K562 (cell line): ENCODE data around the gene C5orf52. TPM values are rescaled to one million over a fixed set of nuclear protein-coding genes. Genes with fewer than 3 reads are reported as not detected.
A peak's percentile ranks its signal among the peaks of the same experiment; 100 is the strongest.

Experiments
- ARID2 ChIP-seq: fragments of 450-650 bp; IDR thresholded peaks from 2 replicates; pipeline ENCODE4 v1.6.1; 2017; ENCODE audit warnings: antibody characterized with exemption, mild to moderate bottlenecking
- ATF7 ChIP-seq: fragments of 450-650 bp; IDR thresholded peaks from 2 replicates; pipeline ENCODE4 v1.7.1; 2014; ENCODE audit warnings: mild to moderate bottlenecking, moderate library complexity
- CBFA2T3 ChIP-seq: fragments of 450-650 bp; IDR thresholded peaks from 2 replicates; pipeline ENCODE4 v1.6.1; 2017
- CEBPZ ChIP-seq: fragments of 150-350 bp; IDR thresholded peaks from 2 replicates; pipeline ENCODE4 v1.6.1; 2014; ENCODE audit warnings: low read depth, mild to moderate bottlenecking, low read length, borderline replicate concordance
- ELF4 ChIP-seq: fragments of 450-650 bp; formaldehyde crosslinking; IDR thresholded peaks from 2 replicates; pipeline ENCODE4 v1.4.0; 2022; ENCODE audit warnings: missing genetic modification characterization
- FOSL1 ChIP-seq: fragments of 200-800 bp; sonication (Bioruptor generic); conservative IDR thresholded peaks from 2 replicates; pipeline ENCODE4 v1.6.1; 2016; ENCODE audit warnings: missing genetic modification characterization, missing compliant biosample characterization
- JUNB ChIP-seq: fragments of 450-650 bp; formaldehyde crosslinking; conservative IDR thresholded peaks from 2 replicates; pipeline ENCODE4 v1.4.0; 2020; ENCODE audit warnings: mild to moderate bottlenecking
- LCOR ChIP-seq: sonication (generic); formaldehyde crosslinking; IDR thresholded peaks from 2 replicates; pipeline ENCODE4 v1.8.0; 2022; ENCODE audit warnings: mild to moderate bottlenecking, missing genetic modification reagents
- MEIS2 ChIP-seq: fragments of 450-650 bp; IDR thresholded peaks from 2 replicates; pipeline ENCODE4 v1.6.1; 2014; ENCODE audit warnings: mild to moderate bottlenecking; ENCODE audit not compliant: partially characterized antibody
- MTA2 ChIP-seq: fragments of 450-650 bp; IDR thresholded peaks from 2 replicates; pipeline ENCODE4 v1.6.1; 2016; ENCODE audit warnings: low read depth
- PCBP1 ChIP-seq: fragments of 200-400 bp; formaldehyde crosslinking; IDR thresholded peaks from 2 replicates; pipeline ENCODE4 v1.6.1; 2018; ENCODE audit warnings: mild to moderate bottlenecking, low read depth, low read length; ENCODE audit not compliant: poor library complexity, severe bottlenecking
- SMAD2 ChIP-seq: fragments of 150-350 bp; IDR thresholded peaks from 2 replicates; pipeline ENCODE4 v1.6.1; 2014; ENCODE audit warnings: low read depth, mild to moderate bottlenecking, low read length
- TCF3 ChIP-seq: sonication (generic); formaldehyde crosslinking; IDR thresholded peaks from 2 replicates; pipeline ENCODE4 v1.4.0; 2020; ENCODE audit warnings: mild to moderate bottlenecking, missing genetic modification reagents
- ZNF431 ChIP-seq: sonication (generic); formaldehyde crosslinking; IDR thresholded peaks from 2 replicates; pipeline ENCODE4 v1.8.0; 2022; ENCODE audit warnings: mild to moderate bottlenecking, missing genetic modification reagents
- polyA plus RNA-seq, 8 experiments: library from polyadenylated mRNA; depleted of rRNA in 4 of 8; stranded (reverse) in 5 of 8; unstranded in 3 of 8; fragments of >200 nt; fragmentation: Nextera tagmentation in 2 of 8; fragmentation: Illumina TruSeq in 1 of 8; extraction: Ambion mirVana in 2 of 8; extraction: Trizol in 1 of 8; gene quantifications; 2 replicates each; pipeline versions ENCODE4 v1.2.1 to v1.2.3, GENCODE V29; 2011 to 2014; ENCODE audit warnings: inconsistent platforms in 1 of 8, missing spikeins in 1 of 8
- total RNA-seq, 7 experiments: library from RNA; depleted of rRNA in 6 of 7; stranded (reverse); fragments of >200 nt in 6 of 7; fragmentation: Illumina TruSeq in 2 of 7; extraction: Trizol in 2 of 7; gene quantifications; 2 replicates each; pipeline versions ENCODE4 v1.2.1 to v1.2.3, GENCODE V29; 2011 to 2021; ENCODE audit warnings: low replicate concordance in 1 of 7
- TF ChIP-seq, protein P1 (sequence below), 2 experiments: IDR thresholded peaks in 1 of 2; conservative IDR thresholded peaks in 1 of 2; 2 replicates each; pipeline ENCODE4 v1.6.1; 2016; ENCODE audit warnings: low read depth in 2 of 2, mild to moderate bottlenecking in 1 of 2, missing compliant biosample characterization in 1 of 2, missing genetic modification characterization in 1 of 2, moderate library complexity in 1 of 2
- TF ChIP-seq, protein P2 (sequence below): fragments of 450-650 bp; IDR thresholded peaks from 2 replicates; pipeline ENCODE4 v1.6.1; 2016; ENCODE audit warnings: low read depth

C5orf52 gene
- total and polyA plus RNA-seq, 9 of the 15 experiments (the other 6 are each of a cell fraction or from before 2014, with no cell fraction given) = not detected

DNA sequence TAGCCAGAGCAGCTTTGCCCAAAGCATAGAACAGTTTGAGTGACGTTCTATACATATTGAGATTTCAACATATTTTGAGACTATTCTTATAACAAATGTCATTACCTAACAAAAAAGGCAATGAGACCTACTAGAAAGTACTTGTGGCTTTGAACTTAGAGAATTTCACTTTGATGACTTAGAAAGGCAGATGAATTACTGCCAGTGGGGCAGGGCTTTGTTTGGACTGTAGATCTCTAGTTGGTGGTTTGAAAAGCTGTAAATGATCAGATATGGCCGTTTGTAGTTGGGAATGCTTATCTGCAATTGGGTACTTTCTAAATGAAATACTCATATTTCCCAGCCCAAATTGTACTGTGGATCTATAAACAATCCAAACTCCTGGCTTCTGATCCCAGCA lies 47.2 kb upstream of the C5orf52 start (continued):
- TF ChIP-seq FOSL1 (tag) = peak; percentile 32; the same call in 1 of the 2 replicates
- TF ChIP-seq JUNB (CRISPR knock-in tag) = no peak
- no peak for TF ChIP-seq PCBP1
- TF ChIP-seq MTA2 = no peak
- no peak for TF ChIP-seq TCF3 (CRISPR knock-in tag)
- no peak for TF ChIP-seq CEBPZ
- no peak for TF ChIP-seq LCOR
- TF ChIP-seq, protein P1, sequence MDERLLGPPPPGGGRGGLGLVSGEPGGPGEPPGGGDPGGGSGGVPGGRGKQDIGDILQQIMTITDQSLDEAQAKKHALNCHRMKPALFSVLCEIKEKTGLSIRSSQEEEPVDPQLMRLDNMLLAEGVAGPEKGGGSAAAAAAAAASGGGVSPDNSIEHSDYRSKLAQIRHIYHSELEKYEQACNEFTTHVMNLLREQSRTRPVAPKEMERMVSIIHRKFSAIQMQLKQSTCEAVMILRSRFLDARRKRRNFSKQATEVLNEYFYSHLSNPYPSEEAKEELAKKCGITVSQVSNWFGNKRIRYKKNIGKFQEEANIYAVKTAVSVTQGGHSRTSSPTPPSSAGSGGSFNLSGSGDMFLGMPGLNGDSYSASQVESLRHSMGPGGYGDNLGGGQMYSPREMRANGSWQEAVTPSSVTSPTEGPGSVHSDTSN (CRISPR knock-in tag; IDR thresholded peaks at IDR 0.05; ENCODE audit: low read depth) = no peak
- TF ChIP-seq, protein P1 (tag; conservative IDR thresholded peaks at IDR 0.05; ENCODE audit: low read depth) = peak; percentile 69
- no peak for TF ChIP-seq ELF4
- no peak for TF ChIP-seq ATF7
- TF ChIP-seq, protein P2, sequence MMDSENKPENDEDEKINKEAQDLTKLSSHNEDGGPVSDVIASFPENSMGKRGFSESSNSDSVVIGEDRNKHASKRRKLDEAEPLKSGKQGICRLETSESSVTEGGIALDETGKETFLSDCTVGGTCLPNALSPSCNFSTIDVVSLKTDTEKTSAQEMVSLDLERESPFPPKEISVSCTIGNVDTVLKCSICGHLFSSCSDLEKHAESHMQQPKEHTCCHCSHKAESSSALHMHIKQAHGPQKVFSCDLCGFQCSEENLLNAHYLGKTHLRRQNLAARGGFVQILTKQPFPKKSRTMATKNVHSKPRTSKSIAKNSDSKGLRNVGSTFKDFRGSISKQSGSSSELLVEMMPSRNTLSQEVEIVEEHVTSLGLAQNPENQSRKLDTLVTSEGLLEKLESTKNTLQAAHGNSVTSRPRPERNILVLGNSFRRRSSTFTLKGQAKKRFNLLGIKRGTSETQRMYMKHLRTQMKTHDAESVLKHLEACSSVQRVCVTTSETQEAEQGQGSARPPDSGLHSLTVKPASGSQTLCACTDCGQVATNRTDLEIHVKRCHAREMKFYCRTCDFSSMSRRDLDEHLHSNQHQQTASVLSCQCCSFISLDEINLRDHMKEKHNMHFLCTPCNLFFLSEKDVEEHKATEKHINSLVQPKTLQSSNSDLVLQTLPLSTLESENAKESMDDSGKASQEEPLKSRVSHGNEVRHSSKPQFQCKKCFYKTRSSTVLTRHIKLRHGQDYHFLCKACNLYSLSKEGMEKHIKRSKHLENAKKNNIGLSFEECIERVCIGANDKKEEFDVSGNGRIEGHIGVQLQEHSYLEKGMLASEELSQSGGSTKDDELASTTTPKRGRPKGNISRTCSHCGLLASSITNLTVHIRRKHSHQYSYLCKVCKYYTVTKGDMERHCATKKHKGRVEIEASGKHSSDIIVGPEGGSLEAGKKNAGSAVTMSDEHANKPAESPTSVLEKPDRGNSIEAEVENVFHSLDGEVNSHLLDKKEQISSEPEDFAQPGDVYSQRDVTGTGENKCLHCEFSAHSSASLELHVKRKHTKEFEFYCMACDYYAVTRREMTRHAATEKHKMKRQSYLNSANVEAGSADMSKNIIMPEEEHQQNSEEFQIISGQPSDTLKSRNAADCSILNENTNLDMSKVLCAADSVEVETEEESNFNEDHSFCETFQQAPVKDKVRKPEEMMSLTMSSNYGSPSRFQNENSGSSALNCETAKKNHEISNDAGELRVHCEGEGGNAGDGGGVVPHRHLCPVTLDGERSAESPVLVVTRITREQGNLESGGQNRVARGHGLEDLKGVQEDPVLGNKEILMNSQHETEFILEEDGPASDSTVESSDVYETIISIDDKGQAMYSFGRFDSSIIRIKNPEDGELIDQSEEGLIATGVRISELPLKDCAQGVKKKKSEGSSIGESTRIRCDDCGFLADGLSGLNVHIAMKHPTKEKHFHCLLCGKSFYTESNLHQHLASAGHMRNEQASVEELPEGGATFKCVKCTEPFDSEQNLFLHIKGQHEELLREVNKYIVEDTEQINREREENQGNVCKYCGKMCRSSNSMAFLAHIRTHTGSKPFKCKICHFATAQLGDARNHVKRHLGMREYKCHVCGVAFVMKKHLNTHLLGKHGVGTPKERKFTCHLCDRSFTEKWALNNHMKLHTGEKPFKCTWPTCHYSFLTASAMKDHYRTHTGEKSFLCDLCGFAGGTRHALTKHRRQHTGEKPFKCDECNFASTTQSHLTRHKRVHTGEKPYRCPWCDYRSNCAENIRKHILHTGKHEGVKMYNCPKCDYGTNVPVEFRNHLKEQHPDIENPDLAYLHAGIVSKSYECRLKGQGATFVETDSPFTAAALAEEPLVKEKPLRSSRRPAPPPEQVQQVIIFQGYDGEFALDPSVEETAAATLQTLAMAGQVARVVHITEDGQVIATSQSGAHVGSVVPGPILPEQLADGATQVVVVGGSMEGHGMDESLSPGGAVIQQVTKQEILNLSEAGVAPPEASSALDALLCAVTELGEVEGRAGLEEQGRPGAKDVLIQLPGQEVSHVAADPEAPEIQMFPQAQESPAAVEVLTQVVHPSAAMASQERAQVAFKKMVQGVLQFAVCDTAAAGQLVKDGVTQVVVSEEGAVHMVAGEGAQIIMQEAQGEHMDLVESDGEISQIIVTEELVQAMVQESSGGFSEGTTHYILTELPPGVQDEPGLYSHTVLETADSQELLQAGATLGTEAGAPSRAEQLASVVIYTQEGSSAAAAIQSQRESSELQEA = no peak
- TF ChIP-seq CBFA2T3 = no peak
- TF ChIP-seq ZNF431 (CRISPR knock-in tag) = no peak
- TF ChIP-seq SMAD2 = no peak
- peak; percentile 72 for TF ChIP-seq MEIS2
- TF ChIP-seq ARID2 = no peak
